ENCODE results near the gene BGN. TPM values are rescaled to one million over a fixed set of nuclear protein-coding genes. Genes with fewer than 3 reads are reported as not detected.

The BGN gene
- total RNA-seq, 1 donor from 2014 or later: 50.0 TPM

DNA sequence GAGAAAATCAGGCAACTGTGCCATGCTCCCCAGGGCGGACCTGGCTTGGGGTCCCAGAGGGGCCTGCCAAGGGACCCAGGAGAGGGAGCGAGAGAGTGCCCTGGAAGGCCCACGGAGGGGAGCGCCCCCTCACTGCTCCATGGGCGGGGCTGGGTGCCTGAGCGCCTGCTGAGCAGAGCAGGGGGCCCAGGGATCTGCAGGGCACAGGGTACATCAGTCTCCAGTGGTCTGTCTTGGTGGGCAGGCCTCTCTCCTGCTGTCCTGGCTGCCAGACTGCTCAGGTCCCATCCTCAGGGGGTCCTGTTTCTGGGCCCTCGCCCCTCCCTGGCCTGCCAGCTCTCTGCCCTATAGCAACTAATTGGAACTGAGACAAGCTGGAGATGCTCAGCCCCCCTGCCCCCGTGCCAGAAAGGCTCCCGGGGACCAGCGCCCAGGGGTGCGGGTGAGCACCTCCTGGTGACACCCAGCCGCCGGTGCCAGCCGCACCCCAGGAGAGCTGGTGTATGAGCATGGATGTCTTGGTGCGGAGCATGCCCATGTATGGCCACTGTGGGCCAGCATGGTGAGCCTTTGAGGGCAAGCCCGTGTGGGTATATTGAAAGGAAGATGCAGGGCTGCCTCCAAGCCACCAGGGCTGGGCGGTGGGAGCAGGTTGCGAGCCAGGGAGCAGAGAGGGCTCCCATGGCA, 1.3 kb downstream of the BGN start:
- FAIRE-seq (no peak), DNase-seq (ENCODE audit: low read depth) (no peak)
- H3K4me1 ChIP-seq (ENCODE audit: insufficient read depth, low read length): peaks cover 24% of the 10 kb centered on the region
- H3K36me3 Mint-ChIP-seq (ENCODE audit: low read depth, unreplicated experiment): no peaks in the 10 kb centered on the region
- no peaks in the 10 kb centered on the region for H3K36me3 ChIP-seq (ENCODE audit: insufficient read depth, low read length)
- TF ChIP-seq, protein P1, sequence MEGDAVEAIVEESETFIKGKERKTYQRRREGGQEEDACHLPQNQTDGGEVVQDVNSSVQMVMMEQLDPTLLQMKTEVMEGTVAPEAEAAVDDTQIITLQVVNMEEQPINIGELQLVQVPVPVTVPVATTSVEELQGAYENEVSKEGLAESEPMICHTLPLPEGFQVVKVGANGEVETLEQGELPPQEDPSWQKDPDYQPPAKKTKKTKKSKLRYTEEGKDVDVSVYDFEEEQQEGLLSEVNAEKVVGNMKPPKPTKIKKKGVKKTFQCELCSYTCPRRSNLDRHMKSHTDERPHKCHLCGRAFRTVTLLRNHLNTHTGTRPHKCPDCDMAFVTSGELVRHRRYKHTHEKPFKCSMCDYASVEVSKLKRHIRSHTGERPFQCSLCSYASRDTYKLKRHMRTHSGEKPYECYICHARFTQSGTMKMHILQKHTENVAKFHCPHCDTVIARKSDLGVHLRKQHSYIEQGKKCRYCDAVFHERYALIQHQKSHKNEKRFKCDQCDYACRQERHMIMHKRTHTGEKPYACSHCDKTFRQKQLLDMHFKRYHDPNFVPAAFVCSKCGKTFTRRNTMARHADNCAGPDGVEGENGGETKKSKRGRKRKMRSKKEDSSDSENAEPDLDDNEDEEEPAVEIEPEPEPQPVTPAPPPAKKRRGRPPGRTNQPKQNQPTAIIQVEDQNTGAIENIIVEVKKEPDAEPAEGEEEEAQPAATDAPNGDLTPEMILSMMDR (IDR thresholded peaks at IDR 0.05; ENCODE audit: insufficient read depth, low read depth, low read length): no peak
- no peak for TF ChIP-seq EZH2 (IDR thresholded peaks at IDR 0.05; ENCODE audit: insufficient read depth, low read length)
- H3K9me3 ChIP-seq (ENCODE audit: insufficient read depth, low read depth, low read length): no peaks in the 10 kb centered on the region
- peaks cover 7% of the 10 kb centered on the region for H3K4me1 Mint-ChIP-seq (ENCODE audit: low read depth, unreplicated experiment)
- no peak overlapping the region for H2AFZ ChIP-seq (ENCODE audit: low read depth, low read length)
- no peaks in the 10 kb centered on the region for H3K27me3 Mint-ChIP-seq (ENCODE audit: low read depth, unreplicated experiment)
- no peaks in the 10 kb centered on the region for H3K27me3 ChIP-seq (ENCODE audit: insufficient read depth, low read length)
- peaks cover 30% of the 10 kb centered on the region for H4K20me1 ChIP-seq (ENCODE audit: insufficient read depth, low read length)
- H3K4me2 ChIP-seq (ENCODE audit: low read length): peak overlapping the region; percentile 93
- H3K79me2 ChIP-seq (ENCODE audit: insufficient read depth, low read length): peaks cover 54% of the 10 kb centered on the region
- peak overlapping the region; percentile 75 for H3K4me3 ChIP-seq (ENCODE audit: insufficient read depth, low read depth, low read length)
- no peak overlapping the region for H3K4me3 Mint-ChIP-seq (ENCODE audit: unreplicated experiment)
- H3K27ac ChIP-seq (ENCODE audit: low read depth, low read length): no peak overlapping the region
- no peak overlapping the region for H3K27ac Mint-ChIP-seq (ENCODE audit: unreplicated experiment)
- no peaks in the 10 kb centered on the region for H3K9me3 Mint-ChIP-seq (ENCODE audit: unreplicated experiment)
- H3K9ac ChIP-seq (ENCODE audit: low read length): peak overlapping the region; percentile 80

DNA sequence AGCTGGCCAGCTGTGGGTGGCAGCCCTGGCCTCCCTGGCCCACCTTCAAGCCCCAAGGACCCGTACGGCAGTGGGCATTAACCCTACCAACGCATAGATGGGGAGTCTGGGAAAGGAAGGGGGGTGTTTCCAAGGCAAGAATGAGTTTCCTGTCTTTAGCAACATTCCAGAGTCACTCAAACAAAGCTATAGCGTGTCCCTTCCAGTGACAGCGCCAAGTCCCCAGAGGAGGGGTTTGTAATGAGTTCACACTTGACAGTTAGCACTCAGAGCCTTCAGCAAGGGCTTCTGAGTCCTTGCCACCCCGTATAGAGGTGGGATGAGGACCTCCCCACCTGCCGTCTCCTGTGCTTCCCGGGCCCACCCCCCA, 1.8 kb downstream of the BGN start:
- H3K9me3 Mint-ChIP-seq (ENCODE audit: unreplicated experiment): no peaks in the 10 kb centered on the region
- H3K79me2 ChIP-seq (ENCODE audit: insufficient read depth, low read length): peaks cover 59% of the 10 kb centered on the region
- peak overlapping the region; percentile 93 for H3K4me2 ChIP-seq (ENCODE audit: low read length)
- H3K4me3 ChIP-seq (ENCODE audit: insufficient read depth, low read depth, low read length): peak overlapping the region; percentile 75
- no peaks in the 10 kb centered on the region for H3K36me3 Mint-ChIP-seq (ENCODE audit: low read depth, unreplicated experiment)
- H3K27ac Mint-ChIP-seq (ENCODE audit: unreplicated experiment): no peak overlapping the region
- H4K20me1 ChIP-seq (ENCODE audit: insufficient read depth, low read length): peaks cover 35% of the 10 kb centered on the region
- H3K4me3 Mint-ChIP-seq (ENCODE audit: unreplicated experiment): no peak overlapping the region
- FAIRE-seq (no peak), DNase-seq (ENCODE audit: low read depth) (no peak)
- H3K27me3 Mint-ChIP-seq (ENCODE audit: low read depth, unreplicated experiment): no peaks in the 10 kb centered on the region
- H3K36me3 ChIP-seq (ENCODE audit: insufficient read depth, low read length): no peaks in the 10 kb centered on the region
- TF ChIP-seq EZH2 (IDR thresholded peaks at IDR 0.05; ENCODE audit: insufficient read depth, low read length): no peak
- TF ChIP-seq, protein P1 (IDR thresholded peaks at IDR 0.05; ENCODE audit: insufficient read depth, low read depth, low read length): no peak
- H2AFZ ChIP-seq (ENCODE audit: low read depth, low read length): no peak overlapping the region
- H3K9ac ChIP-seq (ENCODE audit: low read length): peak overlapping the region; percentile 80
- no peak overlapping the region for H3K27ac ChIP-seq (ENCODE audit: low read depth, low read length)
- H3K27me3 ChIP-seq (ENCODE audit: insufficient read depth, low read length): no peaks in the 10 kb centered on the region
- no peaks in the 10 kb centered on the region for H3K9me3 ChIP-seq (ENCODE audit: insufficient read depth, low read depth, low read length)
- peaks cover 22% of the 10 kb centered on the region for H3K4me1 ChIP-seq (ENCODE audit: insufficient read depth, low read length)
- H3K4me1 Mint-ChIP-seq (ENCODE audit: low read depth, unreplicated experiment): peaks cover 7% of the 10 kb centered on the region

DNA sequence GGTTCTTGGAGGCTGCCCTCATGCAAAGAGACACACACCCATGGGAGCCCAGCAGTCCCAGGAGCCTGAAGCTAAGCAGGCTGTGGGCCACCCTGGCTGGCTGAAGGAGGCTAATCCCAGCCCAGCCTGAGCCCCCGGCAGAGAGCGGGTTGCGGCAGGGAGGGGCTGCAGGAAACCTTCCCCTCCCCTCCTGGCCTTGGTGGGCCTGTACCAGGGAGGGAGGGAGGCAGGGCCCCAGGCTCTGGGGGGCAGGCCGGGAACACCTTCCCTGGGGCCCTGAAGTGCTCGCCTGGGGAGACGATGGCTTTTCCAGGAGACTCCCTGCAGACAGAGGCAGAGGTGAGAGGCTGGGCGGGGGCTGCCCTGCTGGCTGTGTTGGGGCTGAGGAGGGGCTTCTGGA, 3.7 kb downstream of the BGN start:
- DNase-seq (ENCODE audit: low read depth) (no peak), FAIRE-seq (no peak)
- Histone ChIP-seq H3K36me3 (ENCODE audit: insufficient read depth, low read length) (no peaks in the 10 kb centered on the region), H4K20me1 (ENCODE audit: insufficient read depth, low read length) (peaks cover 48% of the 10 kb centered on the region), H3K27me3 (ENCODE audit: insufficient read depth, low read length) (no peaks in the 10 kb centered on the region), H3K4me2 (ENCODE audit: low read length) (peak overlapping the region; percentile 67), H3K79me2 (ENCODE audit: insufficient read depth, low read length) (peaks cover 59% of the 10 kb centered on the region), H3K9ac (ENCODE audit: low read length) (no peak overlapping the region), H3K27ac (ENCODE audit: low read depth, low read length) (no peak overlapping the region), H3K9me3 (ENCODE audit: insufficient read depth, low read depth, low read length) (no peaks in the 10 kb centered on the region), H2AFZ (ENCODE audit: low read depth, low read length) (no peak overlapping the region), H3K4me3 (ENCODE audit: insufficient read depth, low read depth, low read length) (no peak overlapping the region), H3K4me1 (ENCODE audit: insufficient read depth, low read length) (peaks cover 17% of the 10 kb centered on the region)
- no peak for TF ChIP-seq EZH2 (IDR thresholded peaks at IDR 0.05; ENCODE audit: insufficient read depth, low read length)
- TF ChIP-seq, protein P1 (IDR thresholded peaks at IDR 0.05; ENCODE audit: insufficient read depth, low read depth, low read length): no peak
- Mint-ChIP-seq H3K4me3 (ENCODE audit: unreplicated experiment) (no peak overlapping the region), H3K27me3 (ENCODE audit: low read depth, unreplicated experiment) (no peaks in the 10 kb centered on the region), H3K36me3 (ENCODE audit: low read depth, unreplicated experiment) (no peaks in the 10 kb centered on the region), H3K4me1 (ENCODE audit: low read depth, unreplicated experiment) (peaks cover 4% of the 10 kb centered on the region), H3K27ac (ENCODE audit: unreplicated experiment) (no peak overlapping the region), H3K9me3 (ENCODE audit: unreplicated experiment) (no peaks in the 10 kb centered on the region)

Measured in astrocyte (in vitro differentiated cells and primary cell).